ENCODE results near the gene KCNE2.

Gene KCNE2, protein sequence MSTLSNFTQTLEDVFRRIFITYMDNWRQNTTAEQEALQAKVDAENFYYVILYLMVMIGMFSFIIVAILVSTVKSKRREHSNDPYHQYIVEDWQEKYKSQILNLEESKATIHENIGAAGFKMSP

DNA sequence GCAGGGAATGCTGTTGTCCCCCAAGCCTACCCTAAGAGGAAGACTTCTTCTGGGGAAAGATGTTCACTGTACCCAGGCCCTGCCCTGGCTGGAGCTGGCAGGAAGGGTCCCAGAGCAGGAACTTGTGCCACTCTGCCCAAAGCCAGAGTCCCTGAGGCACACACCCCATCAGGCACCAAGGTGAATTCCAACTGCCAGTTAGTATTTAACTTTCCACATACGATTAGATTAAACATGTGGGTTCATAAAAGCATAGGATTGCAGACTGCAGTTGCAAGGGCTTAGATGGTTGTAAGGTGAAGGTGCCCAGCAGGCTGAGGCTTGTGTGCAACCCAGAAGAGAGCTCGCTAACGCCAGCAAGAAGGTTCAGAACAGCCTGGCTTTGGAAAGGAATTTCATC, at the start of gene KCNE2:
Gene KCNE2 (plus strand): TSS at position 274 of the 400 bp plus-strand sequence. CDS start 6,473 bp downstream, outside the sequence.
- DNase-seq = no peak

DNA sequence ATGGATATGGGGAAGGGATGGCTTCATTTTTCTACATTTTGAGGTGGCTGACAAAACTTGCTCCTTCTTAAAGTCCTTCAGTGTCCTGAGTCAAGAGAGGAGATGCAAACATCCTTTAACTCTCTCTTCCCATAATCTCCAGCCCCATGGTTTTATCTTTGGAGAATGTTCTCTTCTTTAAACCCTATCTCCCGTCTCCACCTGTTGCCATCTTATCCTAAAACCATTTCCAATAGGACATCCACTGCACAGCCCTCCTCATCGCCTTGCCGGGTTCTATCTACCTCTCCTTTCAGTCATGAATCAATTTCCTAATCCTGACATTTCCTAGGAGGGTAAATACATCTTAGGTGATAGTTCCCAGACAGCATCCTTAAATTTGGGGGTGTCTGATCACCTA, 44.2 kb upstream of the KCNE2 start:
- DNase-seq = no peak

DNA sequence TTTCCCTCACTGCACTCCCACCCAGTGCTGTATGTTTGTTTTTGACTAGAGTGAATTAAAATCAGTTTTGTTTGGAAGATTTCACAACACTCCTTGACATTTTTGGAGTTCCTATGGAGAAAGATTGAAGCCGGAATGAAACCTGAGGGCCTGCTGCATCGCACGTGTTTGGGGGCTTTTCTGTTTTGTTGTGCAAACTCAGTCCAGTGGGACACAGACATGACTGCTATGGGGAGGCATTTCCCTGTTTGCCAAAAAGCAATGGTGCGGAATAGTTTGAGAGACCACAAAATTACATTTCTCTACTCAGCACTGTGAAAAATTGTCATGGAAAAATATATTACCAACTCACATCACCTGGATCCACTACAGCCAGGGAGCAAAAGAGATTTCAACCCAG, 43.8 kb upstream of the KCNE2 start:
- DNase-seq = no peak

DNA sequence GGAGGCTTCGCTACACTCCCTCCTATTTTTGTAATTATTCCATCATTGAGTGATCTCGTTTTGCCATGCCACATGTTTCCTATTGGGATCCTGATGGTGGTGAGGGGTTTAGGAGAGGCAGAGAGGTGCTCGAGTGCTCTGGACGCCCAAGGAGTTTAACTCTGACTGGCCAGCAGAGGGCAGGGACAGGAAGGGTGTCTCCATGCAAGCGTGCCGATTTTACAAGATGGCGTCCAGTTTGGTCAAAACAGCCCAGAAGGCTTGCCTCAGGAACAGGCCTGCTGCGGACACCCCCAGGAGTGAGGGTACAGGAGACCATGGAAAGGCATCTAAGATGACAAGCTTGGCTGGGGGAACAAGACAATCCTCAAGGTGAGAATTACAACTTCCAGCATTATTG, 33.8 kb upstream of the KCNE2 start:
- no peak for DNase-seq

DNA sequence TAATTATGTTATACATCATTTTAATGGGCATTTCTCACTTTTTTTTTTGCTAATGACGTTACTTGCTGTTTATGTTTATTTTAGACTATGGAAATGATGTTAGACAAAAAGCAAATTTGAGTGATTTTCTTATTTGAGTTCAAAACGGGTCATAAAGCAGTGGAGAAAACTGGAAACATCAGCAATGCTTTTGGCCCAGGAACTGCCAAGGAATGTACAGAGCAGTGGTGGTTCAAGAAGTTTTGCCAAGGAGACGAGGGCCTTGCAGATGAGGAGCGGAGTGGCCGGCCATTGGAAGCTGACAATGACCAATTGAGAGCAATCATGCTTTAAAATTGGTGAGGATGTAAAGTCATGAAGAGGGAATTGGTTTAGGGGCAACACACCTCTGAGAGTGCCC, 32.1 kb upstream of the KCNE2 start:
- DNase-seq = no peak

DNA sequence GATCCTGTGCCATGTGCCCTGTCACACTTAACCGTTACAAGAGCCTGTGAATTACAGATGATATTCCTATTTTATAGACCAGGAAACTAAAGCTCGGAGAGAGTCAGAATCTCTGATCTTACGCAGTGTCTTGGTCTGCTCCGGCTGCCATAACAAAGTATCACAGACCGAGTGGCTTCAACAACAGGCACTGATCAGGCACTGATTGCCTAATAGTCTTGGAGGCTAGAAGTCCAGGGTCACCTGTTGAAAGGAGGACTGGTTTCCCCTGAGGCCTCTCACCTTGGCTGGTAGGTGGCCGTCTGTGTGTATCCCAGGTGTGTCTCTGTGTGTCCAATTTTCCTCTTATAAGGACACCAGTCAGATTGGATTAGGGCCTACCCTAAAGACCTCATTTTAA, 31.5 kb upstream of the KCNE2 start:
- DNase-seq = no peak

DNA sequence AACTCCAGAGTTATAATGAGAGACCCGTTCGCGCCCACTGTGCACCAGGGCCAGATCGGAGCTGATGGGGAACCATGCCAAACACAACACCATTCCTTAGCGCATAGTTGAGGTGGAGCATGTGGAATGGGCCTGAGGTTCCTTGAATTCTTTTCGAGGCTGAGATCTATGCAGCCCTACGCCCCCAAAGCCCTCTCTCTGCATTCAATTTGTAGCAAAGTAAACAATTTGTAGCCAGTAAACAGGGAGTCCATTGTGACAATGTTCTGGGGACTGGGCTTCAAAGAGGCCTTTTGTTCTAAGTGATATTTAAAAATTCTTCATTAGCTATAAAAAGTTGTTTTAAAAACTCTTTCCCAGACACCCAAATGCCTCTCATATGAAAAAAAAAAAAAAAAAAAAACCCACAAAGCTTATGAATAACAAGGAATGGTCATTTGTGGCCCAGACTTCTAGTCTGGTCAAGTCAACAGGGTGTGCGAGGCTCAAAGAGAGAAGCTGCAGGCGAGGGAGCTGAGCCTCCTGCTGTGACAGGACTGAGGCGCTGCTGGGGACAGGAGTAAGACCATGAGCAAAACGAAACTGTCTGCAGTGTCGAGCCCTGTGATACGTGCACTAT, 30.6 kb upstream of the KCNE2 start:
- no peak for DNase-seq

DNA sequence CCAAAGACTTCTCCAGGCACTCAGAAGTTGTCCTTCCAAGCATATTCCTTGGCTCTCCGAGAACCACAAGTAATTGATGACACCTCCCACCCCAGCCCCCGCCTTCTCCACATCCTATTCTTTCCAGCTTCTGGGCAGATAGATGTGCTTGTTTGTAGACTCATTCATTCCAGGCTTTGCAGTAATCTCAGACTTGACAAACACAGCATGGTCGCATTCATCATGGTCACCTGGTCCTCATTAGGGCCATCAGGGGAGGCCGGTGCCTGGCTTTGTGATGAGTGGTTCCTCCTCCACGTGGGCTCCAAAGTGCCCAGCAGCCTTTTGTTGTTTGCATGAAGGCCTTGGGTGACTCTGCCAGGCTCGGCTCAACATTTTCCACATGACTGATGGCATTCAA, 28.5 kb upstream of the KCNE2 start:
- DNase-seq = no peak

DNA sequence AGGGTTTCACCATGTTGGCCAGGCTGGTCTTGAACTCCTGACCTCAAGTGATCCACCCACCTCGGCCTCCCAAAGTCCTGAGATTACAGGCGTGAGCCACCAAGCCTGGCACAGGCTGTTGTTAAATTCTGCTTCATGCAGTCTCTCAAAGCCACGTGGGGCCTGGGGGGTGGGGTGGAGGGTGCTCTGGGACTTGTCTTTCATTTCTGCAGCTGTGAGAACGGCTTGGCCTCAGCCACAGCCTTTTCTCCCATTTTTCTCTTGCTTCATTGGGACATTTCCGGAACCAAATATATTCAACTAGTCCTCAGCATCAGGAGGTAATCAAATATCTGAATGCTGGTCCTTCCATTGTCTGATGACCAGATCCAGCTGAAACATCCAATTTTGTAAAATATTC, 27.6 kb upstream of the KCNE2 start:
- DNase-seq = no peak

DNA sequence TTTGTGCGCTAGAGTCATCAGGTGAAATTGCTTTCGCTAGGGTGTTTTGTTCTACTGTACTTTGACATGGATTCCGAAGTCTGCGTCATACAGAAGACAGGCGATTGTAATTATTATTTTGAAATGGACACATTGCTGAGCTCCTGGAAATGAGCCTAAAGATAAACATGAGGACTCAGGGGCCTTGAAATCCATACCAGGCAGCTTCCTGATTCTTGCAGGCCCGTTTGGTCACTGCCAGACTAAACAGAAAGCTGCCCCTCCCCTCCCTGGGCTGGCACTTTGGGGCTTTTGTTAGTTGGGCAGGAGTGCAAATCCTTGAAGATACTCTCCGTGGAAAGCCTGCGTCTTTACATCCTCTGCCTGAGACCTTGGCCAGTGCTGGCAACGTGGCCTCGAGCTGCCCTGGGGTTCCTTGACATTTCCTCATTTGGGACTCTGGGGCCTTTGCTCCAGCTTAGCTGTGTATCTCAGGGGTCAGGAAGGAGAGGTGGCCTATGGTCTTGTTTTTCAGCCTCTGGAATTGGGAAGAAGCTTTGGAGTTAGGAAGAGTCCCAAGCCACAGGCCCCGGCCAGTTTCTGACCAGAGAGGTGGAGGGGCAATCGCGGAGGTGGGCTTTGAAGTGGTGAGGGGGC, 26.9 kb upstream of the KCNE2 start:
- DNase-seq = no peak

DNA sequence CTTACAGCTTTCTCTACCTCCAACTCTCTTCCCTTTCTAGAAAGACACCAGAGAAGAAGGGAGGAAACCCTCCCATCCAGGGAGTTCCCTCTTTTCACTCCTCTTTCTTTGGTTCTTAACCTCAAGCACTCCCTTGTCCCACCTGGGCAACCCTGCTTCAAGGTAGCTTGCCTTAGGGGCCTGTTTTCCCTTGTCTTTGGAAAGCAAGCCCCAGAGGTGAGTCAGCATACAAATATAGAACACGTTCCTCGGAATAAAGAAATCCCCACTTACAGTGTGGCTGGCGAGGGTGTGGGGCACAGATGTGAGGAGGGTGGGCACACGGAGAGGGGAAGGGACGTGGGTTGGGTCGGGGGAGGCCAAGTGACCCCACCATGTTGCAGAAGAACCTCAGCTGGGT, 26.1 kb upstream of the KCNE2 start:
- DNase-seq = no peak

DNA sequence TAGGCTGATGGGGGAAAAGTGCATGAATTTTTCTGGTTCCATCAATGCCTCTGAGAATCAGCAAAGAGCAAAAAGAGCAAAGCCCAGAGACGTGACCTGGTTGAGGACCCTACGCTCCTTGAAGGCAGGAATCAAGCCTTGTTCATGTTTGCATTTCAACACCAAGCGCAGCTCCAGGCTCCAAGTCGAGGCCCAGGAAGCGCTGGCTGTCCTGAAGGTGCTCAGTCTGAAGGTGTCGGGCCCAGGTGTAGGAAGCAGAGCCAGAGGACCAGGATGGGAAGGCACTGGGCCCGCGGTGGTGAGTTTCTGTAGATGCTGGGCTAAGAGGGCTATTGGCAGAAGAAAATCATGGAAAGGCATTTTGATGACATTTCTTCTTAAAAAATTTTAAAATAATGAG, 25.6 kb upstream of the KCNE2 start:
- no peak for DNase-seq

DNA sequence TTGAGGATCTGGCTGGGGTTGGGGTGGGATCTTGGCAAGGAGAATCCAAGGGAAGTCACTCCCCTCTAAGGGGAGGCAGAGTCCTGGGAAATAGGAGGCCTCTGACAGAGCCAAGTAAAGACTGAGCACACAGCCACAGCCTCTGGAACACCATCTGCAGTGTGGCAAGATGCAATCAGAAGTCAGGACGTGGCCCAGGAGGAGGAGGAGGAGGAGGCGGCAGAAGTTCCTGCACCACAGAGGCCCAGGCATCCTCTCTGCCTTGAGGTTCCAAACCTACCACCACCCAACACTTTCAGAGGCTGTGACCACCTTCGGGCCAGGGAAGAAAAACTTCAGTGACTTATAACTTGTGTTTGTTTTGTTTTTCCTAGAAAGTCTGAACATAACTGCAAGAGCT, 23.7 kb upstream of the KCNE2 start:
- DNase-seq = no peak

DNA sequence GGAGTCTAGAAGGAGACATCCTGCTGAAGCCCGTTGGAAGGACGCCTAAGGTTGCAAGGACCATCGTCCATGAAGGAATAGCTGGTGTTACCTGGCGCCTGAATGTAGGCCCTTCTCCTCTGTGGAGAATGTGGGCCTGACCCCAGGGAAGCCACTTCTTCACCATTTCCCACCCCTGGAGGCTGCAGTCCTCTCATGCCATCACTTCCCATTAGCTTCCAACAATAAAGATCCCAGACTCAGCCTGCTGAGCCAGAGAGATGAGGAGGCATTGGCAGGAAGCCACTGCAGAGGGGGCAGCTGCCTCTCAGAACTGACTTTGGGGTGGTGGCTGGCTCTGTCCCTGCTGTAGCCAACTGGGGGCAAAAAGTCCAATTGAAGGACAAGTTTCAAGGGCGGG, 21.3 kb upstream of the KCNE2 start:
- no peak for DNase-seq

DNA sequence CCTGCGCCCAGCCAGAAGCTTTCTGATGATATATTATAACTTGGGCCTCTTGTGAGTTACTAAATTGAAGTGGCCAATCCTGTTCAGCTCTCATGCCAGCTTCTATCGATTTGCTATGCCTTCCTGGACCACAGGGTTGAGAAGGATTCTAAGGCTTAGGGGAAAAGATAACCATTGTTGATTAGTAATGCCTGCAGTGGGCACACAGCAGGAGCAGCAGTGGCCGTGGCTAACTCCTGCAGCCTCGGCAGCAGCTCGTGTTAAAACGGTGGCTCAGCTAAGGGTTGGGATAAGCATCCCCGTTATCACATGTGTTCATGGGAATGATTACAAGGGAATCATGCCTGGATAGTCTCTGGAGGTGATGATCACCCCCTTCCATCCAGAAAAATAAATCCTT, 20.5 kb upstream of the KCNE2 start:
- no peak for DNase-seq

DNA sequence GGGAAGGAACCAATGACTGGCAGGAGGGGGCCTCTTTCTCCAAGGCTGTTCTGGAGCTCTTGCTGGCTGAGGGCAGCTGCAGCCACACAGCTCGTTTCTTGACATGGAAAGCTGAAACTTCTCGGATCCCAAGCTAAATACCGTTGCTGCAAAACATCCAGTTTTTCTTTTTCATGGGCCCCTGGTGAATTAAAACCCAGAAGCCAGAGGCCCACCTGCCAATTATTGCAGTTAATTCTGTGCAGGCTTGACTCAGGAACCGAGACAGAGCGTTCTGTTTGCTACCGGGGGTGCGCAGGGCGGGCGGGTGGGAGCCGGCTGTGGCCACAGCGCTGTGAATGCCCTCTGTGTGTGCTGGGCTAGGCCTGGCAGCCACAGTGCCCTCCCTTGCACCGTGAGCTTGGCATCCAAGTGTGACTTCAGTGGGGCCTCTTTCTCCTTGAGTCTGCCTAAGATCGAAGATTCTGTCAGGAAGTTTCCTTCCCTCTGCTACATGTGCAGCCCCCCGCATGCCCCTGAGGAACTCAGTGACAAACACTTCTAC, 19.9 kb upstream of the KCNE2 start:
- DNase-seq = no peak

DNA sequence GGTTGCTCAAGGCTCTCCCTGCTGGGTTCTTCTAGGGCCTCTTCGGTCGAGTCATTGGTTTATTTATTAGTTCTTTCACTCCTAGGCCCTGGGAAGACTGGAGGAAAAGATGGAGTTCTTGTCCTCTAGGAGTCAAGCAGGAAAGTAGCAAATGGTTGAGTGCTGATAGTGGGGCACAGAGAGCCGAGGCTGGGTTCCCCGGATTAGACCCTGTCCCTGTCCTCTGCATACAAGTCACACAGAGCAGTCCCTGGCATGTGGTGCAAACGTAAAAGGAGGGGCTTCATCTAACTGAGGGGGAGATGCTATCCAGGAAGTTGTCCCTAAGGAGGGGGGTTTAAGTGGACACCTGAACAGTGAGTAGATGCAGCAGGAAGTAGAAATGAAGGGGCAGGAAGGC, 19.2 kb upstream of the KCNE2 start:
- no peak for DNase-seq

DNA sequence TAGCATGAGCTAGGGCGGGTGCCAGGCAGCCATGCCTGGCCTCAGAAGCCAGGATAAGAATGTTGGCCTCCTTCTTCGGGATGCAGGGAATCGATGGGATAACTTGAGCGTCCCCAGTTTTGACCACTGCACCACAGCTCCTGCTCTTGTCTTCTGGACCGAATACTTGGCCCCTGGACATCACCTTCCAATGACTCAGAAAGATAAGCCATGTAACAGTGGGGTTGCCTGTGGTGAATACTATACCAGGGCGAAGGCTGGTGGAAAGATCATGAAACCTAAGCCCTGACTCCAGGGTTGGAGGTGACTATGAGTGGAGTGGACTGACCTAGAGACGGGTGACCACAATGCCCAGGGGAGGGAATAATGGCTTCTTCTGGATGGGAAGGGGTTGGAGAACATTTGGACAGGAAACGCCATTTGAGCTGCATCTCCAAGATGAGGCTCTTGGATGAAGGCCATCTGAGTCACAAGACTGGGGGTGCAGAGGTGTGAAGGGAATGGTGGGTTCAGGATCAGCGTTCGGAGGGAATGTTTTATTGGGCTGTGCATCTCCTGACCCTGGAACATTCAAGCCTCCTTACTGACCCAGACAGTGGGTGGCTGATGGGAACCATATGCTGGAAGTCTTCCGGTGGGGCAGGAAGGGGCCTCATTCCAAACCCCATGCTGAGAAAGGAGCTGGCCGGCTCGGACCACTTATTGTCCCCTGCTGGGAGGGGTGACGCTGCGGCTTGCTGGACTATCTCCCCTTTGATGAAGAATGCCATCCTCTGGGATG, 18.5 kb upstream of the KCNE2 start:
- DNase-seq = no peak

DNA sequence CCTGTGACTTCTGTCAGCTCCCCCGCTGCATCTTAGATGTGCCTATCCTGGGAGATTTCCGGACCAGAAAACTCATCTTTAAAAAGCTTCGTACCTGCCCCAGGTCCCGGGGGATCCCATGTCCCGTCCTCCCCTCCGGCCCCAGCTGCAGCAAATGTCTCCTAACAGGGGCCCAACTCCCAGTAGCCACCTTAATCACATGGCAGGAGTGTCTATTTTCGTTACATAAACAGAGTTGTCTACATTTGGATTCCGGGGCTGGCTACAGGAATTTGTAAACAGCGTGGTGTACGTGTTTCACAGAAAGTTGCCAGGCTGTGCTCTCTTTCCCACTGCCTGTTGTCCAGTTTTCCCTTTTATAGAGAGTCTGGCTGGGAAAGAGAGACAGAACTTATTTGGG, 17.9 kb upstream of the KCNE2 start:
- DNase-seq = no peak

DNA sequence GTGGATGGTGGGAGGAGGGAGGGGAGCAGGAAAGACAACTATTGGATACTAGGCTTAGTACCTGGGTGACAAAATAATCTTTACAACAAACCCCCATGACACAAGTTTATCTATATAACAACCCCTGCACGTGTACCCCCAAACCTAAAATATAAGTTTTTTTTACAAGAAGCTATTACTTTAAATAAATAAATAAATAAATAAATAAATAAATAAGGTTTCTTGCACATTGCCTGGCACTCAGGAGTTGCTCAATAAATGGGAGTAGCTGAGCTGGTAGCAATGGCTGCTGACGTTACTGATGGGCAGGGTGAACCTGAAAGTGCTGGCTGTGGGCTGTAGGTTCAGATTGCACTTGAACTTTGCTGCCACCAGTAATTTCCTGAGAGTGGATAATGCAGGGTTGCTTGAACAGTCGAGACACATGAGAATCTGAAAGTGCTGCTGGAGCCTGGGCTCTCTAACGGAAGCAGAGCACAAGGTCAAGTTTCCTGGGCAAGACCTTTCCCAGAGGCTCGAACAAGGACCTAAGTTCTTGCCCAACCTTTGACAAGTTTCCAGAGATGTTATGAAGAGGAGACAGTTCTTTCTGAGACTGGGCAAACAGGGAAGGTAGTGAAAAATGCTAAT, 14.8 kb upstream of the KCNE2 start:
- DNase-seq = no peak

DNA sequence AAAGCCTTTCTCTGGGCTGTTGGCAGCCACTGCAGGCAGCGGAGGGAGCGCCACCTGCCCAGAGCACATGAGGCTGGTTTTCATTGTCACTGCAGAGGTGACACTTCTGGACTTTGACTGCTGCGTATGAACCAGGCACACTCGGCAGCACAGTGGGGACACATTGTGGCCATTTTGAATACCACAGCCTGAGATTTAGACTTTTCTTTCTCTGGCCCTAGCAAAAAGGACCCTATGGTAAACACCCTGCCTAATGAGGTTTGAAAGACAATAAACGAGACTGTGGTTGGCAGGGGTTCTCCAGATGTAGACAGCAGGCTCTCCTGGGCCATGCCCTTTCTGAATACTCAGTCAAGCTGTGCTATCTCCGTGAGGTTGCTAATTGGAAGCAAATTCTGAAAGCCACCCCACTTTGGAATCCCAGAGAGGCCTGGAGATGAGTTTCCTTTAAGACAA, 12.0 kb upstream of the KCNE2 start:
- peak; percentile 63 for DNase-seq

DNA sequence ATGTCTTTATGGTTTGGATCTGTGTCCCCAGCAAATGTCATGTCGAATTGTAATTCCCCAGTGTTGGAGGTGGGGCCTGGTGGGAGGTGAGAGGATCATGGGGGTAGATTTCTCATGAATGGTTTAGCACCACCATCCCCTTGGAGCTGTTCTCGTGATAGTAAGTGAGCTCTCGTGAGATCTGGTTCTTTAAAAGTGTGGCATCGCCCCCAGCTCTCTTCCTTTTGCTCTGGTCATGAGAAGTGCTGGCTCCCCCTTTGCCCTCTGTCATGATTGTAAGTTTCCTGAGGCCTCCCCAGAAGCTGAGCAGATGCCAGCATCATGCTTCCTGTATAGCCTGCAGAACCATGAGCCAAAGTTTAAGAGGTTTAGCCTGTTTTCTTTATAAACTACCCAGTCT, 11.2 kb upstream of the KCNE2 start:
- DNase-seq = no peak

DNA sequence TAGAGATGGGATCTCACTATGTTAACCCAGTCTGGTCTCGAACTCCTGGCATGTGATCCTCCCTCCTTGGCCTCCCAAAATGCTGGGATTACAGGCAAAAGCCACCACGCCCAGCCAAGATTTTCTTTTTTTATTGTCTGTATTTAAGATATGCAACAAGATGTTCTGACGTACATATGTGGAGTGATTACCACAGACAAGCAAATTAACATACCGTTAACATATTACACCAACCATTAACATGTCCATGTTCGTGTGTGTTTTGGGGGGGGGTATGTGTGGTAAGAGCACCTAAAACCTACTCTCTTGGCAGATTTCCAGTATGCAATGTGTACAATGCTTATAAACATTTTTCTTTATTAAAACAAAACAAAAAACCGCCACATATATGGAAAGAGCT, 10.6 kb upstream of the KCNE2 start:
- no peak for DNase-seq

Data from NCI-H1092 (cell line).